Trophoblast cell (in vitro differentiated cells and primary cell): ENCODE results near the gene GALNT9.

Experiments used
- DNase-seq, 2 donors: peaks; one replicate each; pipeline ENCODE4 v3.0.0-alpha.2; 2016
- H2AFZ ChIP-seq: 2 replicates; pipeline ENCODE4 v1.6.1; 2013; ENCODE audit warnings: low read length, moderate library complexity, mild to moderate bottlenecking; ENCODE audit not compliant: insufficient read depth, poor library complexity
- H2AK5ac ChIP-seq: 2 replicates; pipeline ENCODE4 v1.6.1; 2013; ENCODE audit warnings: mild to moderate bottlenecking, low read length
- H2BK120ac ChIP-seq: 2 replicates; pipeline ENCODE4 v1.6.1; 2013; ENCODE audit warnings: low read length, mild to moderate bottlenecking, moderate library complexity; ENCODE audit not compliant: insufficient read depth, poor library complexity
- H2BK12ac ChIP-seq: 2 replicates; pipeline ENCODE4 v1.6.1; 2013; ENCODE audit warnings: mild to moderate bottlenecking, low read length, moderate library complexity
- H2BK5ac ChIP-seq: 2 replicates; pipeline ENCODE4 v1.6.1; 2013; ENCODE audit warnings: low read length, low read depth, moderate library complexity, mild to moderate bottlenecking; ENCODE audit not compliant: poor library complexity
- H3K14ac ChIP-seq: 2 replicates; pipeline ENCODE4 v1.6.1; 2013; ENCODE audit warnings: mild to moderate bottlenecking, low read length
- H3K18ac ChIP-seq: 2 replicates; pipeline ENCODE4 v1.6.1; 2013; ENCODE audit warnings: mild to moderate bottlenecking, low read length
- H3K23ac ChIP-seq: 2 replicates; pipeline ENCODE4 v1.6.1; 2013; ENCODE audit warnings: low read length
- H3K27ac ChIP-seq: 2 replicates; pipeline ENCODE4 v1.5.1; 2013; ENCODE audit warnings: low read depth, mild to moderate bottlenecking, inconsistent platforms, low read length, moderate library complexity
- H3K27me3 ChIP-seq: 2 replicates; pipeline ENCODE4 v1.6.1; 2013; ENCODE audit warnings: inconsistent platforms, mild to moderate bottlenecking, low read length, moderate library complexity; ENCODE audit not compliant: insufficient read depth
- H3K36me3 ChIP-seq, 2 experiments: 1 replicate in 1 of 2; 2 replicates in 1 of 2; pipeline ENCODE4 v1.6.1; 2013; ENCODE audit warnings: low read length in 2 of 2, mild to moderate bottlenecking in 2 of 2, moderate library complexity in 1 of 2; ENCODE audit not compliant: insufficient read depth in 2 of 2, control insufficient read depth in 1 of 2
- H3K4ac ChIP-seq: 2 replicates; pipeline ENCODE4 v1.6.1; 2013; ENCODE audit warnings: low read depth, mild to moderate bottlenecking, low read length, moderate library complexity
- H3K4me1 ChIP-seq, 2 experiments: 1 replicate in 1 of 2; 2 replicates in 1 of 2; pipeline ENCODE4 v1.6.1; 2013; ENCODE audit warnings: low read length in 2 of 2, mild to moderate bottlenecking in 2 of 2, moderate library complexity in 1 of 2; ENCODE audit not compliant: insufficient read depth in 2 of 2, control insufficient read depth in 1 of 2
- H3K4me2 ChIP-seq: 2 replicates; pipeline ENCODE4 v1.6.1; 2013; ENCODE audit warnings: inconsistent platforms, mild to moderate bottlenecking, low read length, moderate library complexity
- H3K4me3 ChIP-seq: 2 replicates; pipeline ENCODE4 v1.5.1; 2013; ENCODE audit warnings: mild to moderate bottlenecking, low read depth, low read length, inconsistent platforms
- H3K79me1 ChIP-seq: one replicate; pipeline ENCODE4 v1.6.1; 2013; ENCODE audit warnings: low read length
- H3K79me2 ChIP-seq: 2 replicates; pipeline ENCODE4 v1.6.1; 2013; ENCODE audit warnings: low read length, mild to moderate bottlenecking; ENCODE audit not compliant: control insufficient read depth, insufficient read depth, poor library complexity
- H3K9ac ChIP-seq: 2 replicates; pipeline ENCODE4 v1.6.1; 2013; ENCODE audit warnings: mild to moderate bottlenecking, low read length
- H3K9me3 ChIP-seq: 2 replicates; pipeline ENCODE4 v1.6.1; 2013; ENCODE audit warnings: low read depth, mild to moderate bottlenecking, control low read depth, inconsistent platforms, low read length; ENCODE audit not compliant: insufficient read depth
- H4K12ac ChIP-seq: 2 replicates; pipeline ENCODE4 v1.6.1; 2013; ENCODE audit warnings: low read depth, mild to moderate bottlenecking, low read length, moderate library complexity
- H4K8ac ChIP-seq: 2 replicates; pipeline ENCODE4 v1.6.1; 2013; ENCODE audit warnings: low read depth, mild to moderate bottlenecking, low read length, moderate library complexity
- H4K91ac ChIP-seq: one replicate; pipeline ENCODE4 v1.6.1; 2013; ENCODE audit warnings: low read depth, mild to moderate bottlenecking, low read length, moderate library complexity
- WGBS: extraction: QIAGEN DNeasy Blood & Tissue Kit; methylation state at CpG from one replicate; pipeline ENCODE4 v1.1.7; 2013; ENCODE audit warnings: missing lambda C conversion rate; ENCODE audit not compliant: insufficient read length, insufficient coverage; ENCODE audit errors: extremely low coverage; 5-methylcytosine and 5-hydroxymethylcytosine counted together

GALNT9 gene

DNA sequence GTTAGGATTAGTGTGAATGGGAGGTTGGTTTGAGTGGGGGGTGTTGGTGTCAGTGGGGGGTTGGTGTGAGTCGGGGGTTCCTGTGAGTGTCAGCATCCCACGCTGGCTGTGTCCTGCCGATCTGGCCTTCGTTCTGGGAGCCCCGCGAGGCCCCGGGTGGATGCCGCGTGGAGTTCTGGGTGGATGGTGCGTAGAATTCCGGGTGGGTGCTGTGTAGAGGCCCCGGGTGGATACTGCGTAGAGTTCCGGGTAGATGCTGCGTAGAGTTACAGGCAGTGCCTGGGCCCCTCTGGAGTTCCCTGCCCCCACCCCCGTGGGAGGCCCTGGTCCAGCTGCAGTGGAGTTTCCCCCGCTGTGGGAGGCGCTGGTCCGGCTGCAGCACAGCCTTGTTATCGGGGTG, 176.4 kb downstream of the GALNT9 start:
- no peak overlapping the region for H3K18ac ChIP-seq
- DNase-seq = no peak
- 100% methylated on average over 1 of the region's 20 CpGs for WGBS
- no peaks in the 10 kb centered on the region for H3K79me1 ChIP-seq
- H4K12ac ChIP-seq = no peak overlapping the region
- H4K8ac ChIP-seq = no peak overlapping the region
- peaks cover 27% of the 10 kb centered on the region for H3K9me3 ChIP-seq
- H3K36me3 ChIP-seq = peaks cover 27 to 48% of the 10 kb centered on the region in 2 experiments
- H3K14ac ChIP-seq = no peak overlapping the region
- H4K91ac ChIP-seq = no peak overlapping the region
- H2AFZ ChIP-seq = no peak overlapping the region
- no peak overlapping the region for H3K4me3 ChIP-seq
- H2BK120ac ChIP-seq = no peak overlapping the region
- no peak overlapping the region for H3K23ac ChIP-seq
- no peak overlapping the region for H3K4ac ChIP-seq
- no peak overlapping the region for H3K4me2 ChIP-seq
- no peaks in the 10 kb centered on the region for H3K27me3 ChIP-seq
- H2BK12ac ChIP-seq = no peak overlapping the region
- H2AK5ac ChIP-seq = no peak overlapping the region
- no peak overlapping the region for H3K27ac ChIP-seq
- H3K79me2 ChIP-seq = no peaks in the 10 kb centered on the region
- no peak overlapping the region for H2BK5ac ChIP-seq
- no peaks in the 10 kb centered on the region for H3K4me1 ChIP-seq
- no peak overlapping the region for H3K9ac ChIP-seq

DNA sequence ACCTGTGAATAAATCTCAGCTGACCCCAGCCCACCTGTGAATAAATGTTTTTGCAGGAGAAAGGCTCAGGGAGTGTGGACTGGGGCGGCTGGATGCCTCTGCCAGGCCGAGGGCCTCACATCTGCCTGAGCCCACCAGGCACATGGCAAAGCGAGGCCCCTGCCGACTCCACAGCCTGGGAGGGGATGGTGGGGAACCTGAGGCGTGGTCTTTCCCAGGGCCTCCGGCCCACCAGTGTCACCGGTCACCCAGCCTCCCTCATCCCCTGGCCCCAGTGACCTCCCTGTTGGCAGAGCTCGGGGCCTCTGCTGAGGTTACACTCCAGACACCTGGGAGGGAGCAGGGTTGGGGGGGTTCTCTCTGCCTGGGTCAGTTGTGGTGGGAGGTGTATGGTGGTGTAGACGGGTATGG, 177.0 kb downstream of the GALNT9 start:
- Histone ChIP-seq H2BK12ac (no peak overlapping the region), H2AFZ (no peak overlapping the region), H4K12ac (no peak overlapping the region), H3K79me1 (no peaks in the 10 kb centered on the region), H3K4me2 (no peak overlapping the region), H3K36me3 (peaks cover 32 to 47% of the 10 kb centered on the region in 2 experiments), H4K91ac (no peak overlapping the region), H2BK5ac (no peak overlapping the region), H3K9ac (no peak overlapping the region), H3K4me1 (no peaks in the 10 kb centered on the region), H3K4ac (no peak overlapping the region), H3K79me2 (no peaks in the 10 kb centered on the region), H2BK120ac (no peak overlapping the region), H3K27me3 (no peaks in the 10 kb centered on the region), H3K4me3 (no peak overlapping the region), H3K9me3 (peaks cover 22% of the 10 kb centered on the region), H3K14ac (no peak overlapping the region), H3K18ac (no peak overlapping the region), H3K27ac (no peak overlapping the region), H3K23ac (no peak overlapping the region), H4K8ac (no peak overlapping the region), H2AK5ac (no peak overlapping the region)
- DNase-seq = no peak
- WGBS = no CpG with 5 or more reads among the region's 9 CpGs

DNA sequence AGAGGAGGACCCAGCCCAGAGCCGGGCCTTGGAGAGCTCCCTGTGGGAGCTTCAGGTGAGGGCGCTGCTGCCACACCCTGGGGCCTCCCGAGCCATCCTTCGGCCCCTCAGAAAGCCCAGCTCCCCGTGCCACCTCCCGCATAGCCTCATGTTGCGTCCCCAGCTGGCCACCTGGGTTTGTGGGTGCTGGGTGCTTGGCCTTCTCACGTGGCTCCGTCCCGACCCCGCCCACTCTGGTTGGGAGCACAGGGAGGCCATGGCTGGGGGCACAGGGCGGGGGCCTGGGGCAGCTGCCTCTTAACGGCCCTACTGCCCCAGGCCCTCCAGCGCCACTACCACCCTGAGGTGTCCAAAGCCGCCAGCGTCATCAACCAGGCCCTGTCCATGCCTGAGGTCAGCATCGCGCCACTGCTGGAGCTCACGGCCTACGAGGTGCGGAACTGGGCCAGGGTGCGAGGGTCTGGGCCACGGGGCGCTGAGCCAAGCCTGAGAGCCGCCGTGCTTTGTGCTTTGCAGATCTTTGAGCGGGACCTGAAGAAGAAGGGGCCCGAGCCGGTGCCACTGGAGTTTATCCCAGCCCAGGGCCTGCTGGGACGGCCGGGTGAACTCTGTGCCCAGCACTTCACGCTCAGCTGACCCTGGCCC, 177.5 kb downstream of the GALNT9 start:
- H4K8ac ChIP-seq = no peak overlapping the region
- no peaks in the 10 kb centered on the region for H3K79me2 ChIP-seq

DNA sequence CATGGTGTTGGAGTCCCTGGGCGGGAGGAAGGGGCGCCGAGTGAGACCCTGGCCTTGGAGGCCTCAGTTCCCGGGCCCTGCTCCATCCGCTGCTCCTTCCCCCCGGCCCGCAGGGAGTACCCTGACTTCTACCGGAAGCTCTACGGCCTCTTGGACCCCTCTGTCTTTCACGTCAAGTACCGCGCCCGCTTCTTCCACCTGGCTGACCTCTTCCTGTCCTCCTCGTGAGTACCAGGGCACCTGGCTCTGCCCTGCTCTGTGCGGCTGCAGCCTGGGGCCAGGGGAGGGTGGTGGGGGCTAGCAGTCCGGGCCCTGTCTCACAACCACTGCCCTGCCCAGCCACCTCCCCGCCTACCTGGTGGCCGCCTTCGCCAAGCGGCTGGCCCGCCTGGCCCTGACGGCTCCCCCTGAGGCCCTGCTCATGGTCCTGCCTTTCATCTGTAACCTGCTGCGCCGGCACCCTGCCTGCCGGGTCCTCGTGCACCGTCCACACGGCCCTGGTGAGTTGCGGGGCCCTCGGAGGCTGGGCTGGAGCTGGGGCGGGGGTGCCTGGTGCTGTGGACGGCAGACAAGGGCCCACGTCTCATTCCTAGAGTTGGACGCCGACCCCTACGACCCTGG, 178.1 kb downstream of the GALNT9 start:
- no peaks in the 10 kb centered on the region for H3K79me1 ChIP-seq
- H3K79me2 ChIP-seq = no peaks in the 10 kb centered on the region
- H3K4me1 ChIP-seq = no peaks in the 10 kb centered on the region
- WGBS = no CpG with 5 or more reads among the region's 36 CpGs
- no peak overlapping the region for H3K14ac ChIP-seq
- no peak overlapping the region for H2AK5ac ChIP-seq
- no peak overlapping the region for H3K9ac ChIP-seq
- no peak overlapping the region for H2BK5ac ChIP-seq
- no peak overlapping the region for H3K4me2 ChIP-seq
- no peak overlapping the region for H2BK12ac ChIP-seq
- H3K27me3 ChIP-seq = no peaks in the 10 kb centered on the region
- no peak overlapping the region for H3K4me3 ChIP-seq
- peaks cover 35 to 44% of the 10 kb centered on the region in 2 experiments for H3K36me3 ChIP-seq
- no peak overlapping the region for H3K23ac ChIP-seq
- H2AFZ ChIP-seq = no peak overlapping the region
- no peak for DNase-seq
- H3K27ac ChIP-seq = no peak overlapping the region
- no peak overlapping the region for H2BK120ac ChIP-seq
- no peak overlapping the region for H4K12ac ChIP-seq
- no peak overlapping the region for H3K4ac ChIP-seq
- H4K91ac ChIP-seq = no peak overlapping the region
- H3K18ac ChIP-seq = no peak overlapping the region
- H4K8ac ChIP-seq = no peak overlapping the region
- peaks cover 12% of the 10 kb centered on the region for H3K9me3 ChIP-seq

More for the DNA sequence above, 177.5 kb downstream of the GALNT9 start:
- no peak overlapping the region for H3K23ac ChIP-seq
- no peaks in the 10 kb centered on the region for H3K27me3 ChIP-seq
- no peak overlapping the region for H3K9ac ChIP-seq
- no peak overlapping the region for H3K14ac ChIP-seq
- no CpG with 5 or more reads among the region's 32 CpGs for WGBS
- H3K9me3 ChIP-seq = peaks cover 18% of the 10 kb centered on the region
- H2AK5ac ChIP-seq = no peak overlapping the region
- no peaks in the 10 kb centered on the region for H3K4me1 ChIP-seq
- no peak overlapping the region for H3K27ac ChIP-seq
- no peak overlapping the region for H3K4me2 ChIP-seq
- no peak overlapping the region for H4K91ac ChIP-seq
- H3K18ac ChIP-seq = no peak overlapping the region
- H2BK12ac ChIP-seq = no peak overlapping the region
- H3K4me3 ChIP-seq = no peak overlapping the region
- no peak overlapping the region for H4K12ac ChIP-seq
- H3K36me3 ChIP-seq = peaks cover 35 to 44% of the 10 kb centered on the region in 2 experiments
- no peak overlapping the region for H2BK120ac ChIP-seq
- no peak overlapping the region for H2AFZ ChIP-seq
- H3K79me1 ChIP-seq = no peaks in the 10 kb centered on the region
- no peak overlapping the region for H2BK5ac ChIP-seq
- DNase-seq = no peak
- H3K4ac ChIP-seq = no peak overlapping the region
